ACC112 (cell line): Measurements from ENCODE around the gene HS3ST5.
"Not testable (repeated sequence)": the region's sequence is repeated elsewhere in the genome, so short reads cannot be mapped to it uniquely, and the experiment has no call there.

Experiments used
- H2AFZ ChIP-seq: fragments of 200-600 bp; sonication (generic); one replicate; pipeline ENCODE4 v1.6.0; 2017; ENCODE audit warnings: antibody characterized with exemption, low read length; ENCODE audit not compliant: unreplicated experiment
- H3K27ac ChIP-seq: fragments of 200-600 bp; sonication (generic); 2 replicates; pipeline ENCODE4 v1.5.1; 2014; ENCODE audit warnings: low read depth, mild to moderate bottlenecking, antibody characterized with exemption, low read length, moderate library complexity
- H3K27me3 ChIP-seq: fragments of 200-600 bp; sonication (generic); 2 replicates; pipeline ENCODE4 v1.6.1; 2014; ENCODE audit warnings: mild to moderate bottlenecking, antibody characterized with exemption, low read length, moderate library complexity, mixed read lengths; ENCODE audit not compliant: insufficient read depth
- H3K36me3 ChIP-seq: fragments of 200-600 bp; sonication (generic); 2 replicates; pipeline ENCODE4 v1.6.1; 2016; ENCODE audit warnings: mild to moderate bottlenecking, antibody characterized with exemption, low read length, moderate library complexity, mixed read lengths; ENCODE audit not compliant: insufficient read depth
- H3K4me1 ChIP-seq: fragments of 200-600 bp; sonication (generic); one replicate; pipeline ENCODE4 v1.6.1; 2016; ENCODE audit warnings: low read length, mixed read lengths; ENCODE audit not compliant: insufficient read depth, unreplicated experiment, control insufficient read depth
- H3K4me3 ChIP-seq: fragments of 200-600 bp; sonication (generic); 2 replicates; pipeline ENCODE4 v1.5.1; 2014; ENCODE audit warnings: mild to moderate bottlenecking, low read depth, low read length
- H3K79me2 ChIP-seq: fragments of 200-600 bp; sonication (generic); one replicate; pipeline ENCODE4 v1.6.0; 2016; ENCODE audit warnings: low read length; ENCODE audit not compliant: control insufficient read depth, unreplicated experiment, insufficient read depth

Gene HS3ST5

DNA sequence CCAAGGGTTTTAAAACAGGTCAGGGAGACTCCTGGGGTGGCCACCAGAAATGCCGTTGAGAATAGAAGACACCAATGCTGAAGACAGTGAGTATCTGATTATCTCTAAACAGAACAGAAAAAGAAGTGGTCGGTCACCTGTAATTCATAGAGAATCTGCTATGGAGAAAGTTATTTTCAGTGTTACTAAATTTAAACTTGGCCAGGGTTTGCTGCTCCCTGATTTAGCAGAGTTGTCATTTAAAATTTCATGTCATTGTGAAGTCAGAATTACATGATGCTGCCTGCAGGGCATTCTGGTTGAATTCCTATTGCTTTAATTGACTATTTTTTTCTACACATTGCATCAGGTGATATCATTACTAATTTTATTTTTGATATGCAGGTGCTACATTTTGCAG lies 114.1 kb downstream of the HS3ST5 start:
- H3K4me3 ChIP-seq: no peak overlapping the region
- no peaks in the 10 kb centered on the region for H3K36me3 ChIP-seq
- H3K27ac ChIP-seq: no peak overlapping the region
- H3K27me3 ChIP-seq: no peaks in the 10 kb centered on the region
- H3K4me1 ChIP-seq: no peaks in the 10 kb centered on the region
- no peak overlapping the region for H2AFZ ChIP-seq
- H3K79me2 ChIP-seq: no peaks in the 10 kb centered on the region

GRCh38 chr6:114227944-114228468 lies 114.8 kb downstream of the HS3ST5 start:
- H3K27me3 ChIP-seq: no peaks in the 10 kb centered on the region

DNA sequence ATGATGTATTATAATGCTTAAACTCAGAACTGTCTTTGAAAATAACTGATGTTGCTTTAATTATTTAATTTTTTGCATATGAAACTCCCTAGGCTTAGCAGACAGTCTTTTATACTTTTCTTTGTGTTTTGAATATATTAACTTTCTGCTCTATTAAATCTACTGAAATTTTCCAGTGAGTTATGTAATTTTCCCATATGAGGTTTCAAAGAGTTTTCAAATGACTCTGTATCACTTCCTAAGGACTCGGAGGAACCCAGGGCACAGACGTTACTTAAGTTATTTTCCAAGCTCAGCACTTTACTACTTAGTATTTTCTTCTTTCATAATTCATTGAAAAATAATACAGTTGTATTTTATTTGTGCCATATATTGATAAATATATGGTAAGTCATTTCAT lies 122.6 kb downstream of the HS3ST5 start:
- H3K4me1 ChIP-seq: no peaks in the 10 kb centered on the region
- no peak overlapping the region for H3K27ac ChIP-seq
- no peak overlapping the region for H2AFZ ChIP-seq
- no peaks in the 10 kb centered on the region for H3K27me3 ChIP-seq
- no peaks in the 10 kb centered on the region for H3K79me2 ChIP-seq
- H3K4me3 ChIP-seq: no peak overlapping the region
- no peaks in the 10 kb centered on the region for H3K36me3 ChIP-seq

More at GRCh38 chr6:114227944-114228468, 114.8 kb downstream of the HS3ST5 start:
- Histone ChIP-seq H3K36me3 (no peaks in the 10 kb centered on the region), H3K4me1 (no peaks in the 10 kb centered on the region), H3K4me3 (no peak overlapping the region), H2AFZ (no peak overlapping the region), H3K79me2 (no peaks in the 10 kb centered on the region), H3K27ac (no peak overlapping the region)

GRCh38 chr6:114218437-114219340 lies 124.1 kb downstream of the HS3ST5 start:
- Histone ChIP-seq H3K79me2 (no peaks in the 10 kb centered on the region), H2AFZ (no peak overlapping the region), H3K4me3 (no peak overlapping the region), H3K36me3 (no peaks in the 10 kb centered on the region), H3K27ac (no peak overlapping the region), H3K27me3 (no peaks in the 10 kb centered on the region), H3K4me1 (no peaks in the 10 kb centered on the region)

- H3K36me3 ChIP-seq, H3K27ac ChIP-seq, H3K4me1 ChIP-seq, H3K4me3 ChIP-seq, H3K79me2 ChIP-seq, H2AFZ ChIP-seq, H3K27me3 ChIP-seq: not testable (repeated sequence)
Measured at GRCh38 chr6:114217996-114218395, 124.8 kb downstream of the HS3ST5 start.

DNA sequence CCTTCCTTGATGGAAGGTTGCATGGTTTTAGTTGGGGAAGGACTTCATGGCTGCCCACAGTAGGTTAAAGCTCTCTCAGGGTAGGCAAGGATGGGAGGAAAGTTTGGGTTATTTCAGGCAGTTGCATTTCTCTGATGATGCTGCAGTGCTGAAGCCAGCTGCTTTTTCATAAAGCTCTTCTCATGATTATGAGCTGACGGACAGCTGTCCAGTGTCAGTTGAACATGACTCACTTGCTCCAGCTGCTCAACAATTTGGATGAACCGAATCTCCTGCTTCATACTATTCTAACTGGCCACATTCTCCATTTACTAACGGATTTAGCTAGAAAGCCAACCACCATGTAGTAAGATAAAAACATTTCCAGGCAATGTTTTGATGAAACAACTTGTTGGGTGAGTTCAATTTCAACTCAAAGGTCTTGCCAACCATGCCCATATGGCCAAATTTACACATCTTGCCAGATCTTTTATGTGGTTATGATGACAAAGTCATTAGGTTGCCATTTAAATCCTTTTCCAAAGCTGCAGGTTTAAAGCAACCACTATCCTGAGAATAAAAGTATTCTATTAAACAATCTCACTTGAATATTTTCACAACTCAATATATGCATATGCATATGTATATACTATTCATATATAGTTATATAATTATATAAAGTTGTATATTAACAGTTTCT lies 125.9 kb downstream of the HS3ST5 start:
- no peak overlapping the region for H2AFZ ChIP-seq
- H3K36me3 ChIP-seq: no peaks in the 10 kb centered on the region
- H3K4me3 ChIP-seq: no peak overlapping the region
- H3K79me2 ChIP-seq: no peaks in the 10 kb centered on the region
- no peaks in the 10 kb centered on the region for H3K27me3 ChIP-seq
- no peak overlapping the region for H3K27ac ChIP-seq
- no peaks in the 10 kb centered on the region for H3K4me1 ChIP-seq

DNA sequence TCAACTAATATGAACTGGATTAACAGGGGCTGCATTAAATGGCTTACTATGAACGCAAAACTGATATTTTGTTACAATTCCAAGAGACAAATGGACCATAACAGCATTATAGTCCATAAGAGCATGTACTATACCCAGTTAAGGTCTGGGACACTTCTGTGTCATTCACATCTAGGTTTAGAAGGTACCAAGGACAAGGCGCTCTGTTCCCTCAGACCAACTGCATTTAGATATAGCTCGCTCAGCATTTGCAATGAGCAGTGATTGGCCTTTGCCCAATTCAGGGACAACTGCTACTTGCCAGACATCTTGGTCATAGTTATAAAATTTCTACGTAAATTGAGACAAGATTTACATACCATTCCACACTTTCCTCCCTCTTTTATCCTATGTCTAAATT lies 132.4 kb downstream of the HS3ST5 start:
- Histone ChIP-seq H3K36me3 (no peaks in the 10 kb centered on the region), H3K4me3 (no peak overlapping the region), H3K4me1 (no peaks in the 10 kb centered on the region), H3K27ac (no peak overlapping the region), H3K27me3 (no peaks in the 10 kb centered on the region), H3K79me2 (no peaks in the 10 kb centered on the region), H2AFZ (no peak overlapping the region)

DNA sequence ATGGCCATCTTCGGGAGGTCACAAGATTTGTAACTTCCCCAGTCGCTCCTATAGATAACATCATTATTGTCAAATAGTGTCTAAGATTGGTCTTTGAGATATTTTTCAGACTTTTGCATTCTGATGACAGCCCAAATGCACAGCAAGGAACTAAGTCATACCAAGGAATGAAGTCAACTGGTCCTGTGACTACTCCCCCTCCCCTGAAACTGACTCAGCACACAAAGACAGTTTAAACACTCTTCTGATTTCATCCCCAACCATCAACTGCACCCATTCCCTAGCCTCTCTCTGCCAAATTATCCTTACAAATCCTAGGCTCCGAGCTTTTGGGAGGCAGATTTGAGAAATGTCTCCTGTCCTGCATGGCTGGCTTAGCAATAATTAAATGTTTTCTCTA lies 139.4 kb downstream of the HS3ST5 start:
- Histone ChIP-seq H3K4me3 (no peak overlapping the region), H3K79me2 (no peaks in the 10 kb centered on the region), H3K36me3 (no peaks in the 10 kb centered on the region), H3K27ac (no peak overlapping the region), H2AFZ (no peak overlapping the region), H3K4me1 (no peaks in the 10 kb centered on the region), H3K27me3 (no peaks in the 10 kb centered on the region)

- H3K27me3 ChIP-seq: no peaks in the 10 kb centered on the region
- no peak overlapping the region for H3K4me3 ChIP-seq
- no peak overlapping the region for H2AFZ ChIP-seq
- no peak overlapping the region for H3K27ac ChIP-seq
- no peaks in the 10 kb centered on the region for H3K4me1 ChIP-seq
- H3K36me3 ChIP-seq: no peaks in the 10 kb centered on the region
- no peaks in the 10 kb centered on the region for H3K79me2 ChIP-seq
Measured at GRCh38 chr6:114202389-114202788, 140.4 kb downstream of the HS3ST5 start.

DNA sequence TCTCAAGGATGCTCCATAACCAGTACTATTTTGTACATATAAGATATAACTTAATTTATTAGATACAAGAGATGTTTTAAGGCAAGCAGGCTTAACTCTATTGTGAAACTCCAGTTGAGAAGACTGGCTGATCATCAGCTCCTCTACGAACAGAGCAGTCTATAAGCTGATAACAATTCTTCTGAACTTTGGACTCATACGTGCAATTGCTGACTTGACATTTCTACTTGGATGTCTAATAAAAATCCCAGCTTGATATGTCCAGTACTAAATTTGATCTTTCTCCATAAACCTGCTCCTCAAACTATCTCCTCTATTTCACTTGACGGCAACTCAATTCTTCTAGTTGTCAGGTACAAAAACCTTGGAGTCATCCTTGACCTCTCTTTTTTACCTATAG lies 141.9 kb downstream of the HS3ST5 start:
- Histone ChIP-seq H3K4me1 (no peaks in the 10 kb centered on the region), H3K27me3 (no peaks in the 10 kb centered on the region), H3K36me3 (no peaks in the 10 kb centered on the region), H3K4me3 (no peak overlapping the region), H3K79me2 (no peaks in the 10 kb centered on the region), H2AFZ (no peak overlapping the region), H3K27ac (no peak overlapping the region)
